HTR-8/SVneo (cell line): ENCODE measurements around the gene HARBI1.
"Not testable (repeated sequence)": the region's sequence is repeated elsewhere in the genome, so short reads cannot be mapped to it uniquely, and the experiment has no call there.

ENCODE experiments used
- DNase-seq: peaks from one replicate; pipeline ENCODE4 v3.0.0; 2011; ENCODE audit warnings: low spot score, mixed read lengths; ENCODE audit not compliant: insufficient read length
- FAIRE-seq: peaks from 2 replicates; lab custom pipeline; 2011; peaks lifted over from hg19 to GRCh38; lab: Jason Lieb, UNC

HARBI1 gene

GRCh38 chr11:46599340-46600193 is 17.5 kb downstream of the HARBI1 start:
- no peak for FAIRE-seq
- DNase-seq = no peak

GRCh38 chr11:46597609-46598219 is 19.3 kb downstream of the HARBI1 start:
- DNase-seq = no peak
- no peak for FAIRE-seq

- DNase-seq (no peak), FAIRE-seq (no peak)
Measured at GRCh38 chr11:46597155-46597554, 19.9 kb downstream of the HARBI1 start.

DNA sequence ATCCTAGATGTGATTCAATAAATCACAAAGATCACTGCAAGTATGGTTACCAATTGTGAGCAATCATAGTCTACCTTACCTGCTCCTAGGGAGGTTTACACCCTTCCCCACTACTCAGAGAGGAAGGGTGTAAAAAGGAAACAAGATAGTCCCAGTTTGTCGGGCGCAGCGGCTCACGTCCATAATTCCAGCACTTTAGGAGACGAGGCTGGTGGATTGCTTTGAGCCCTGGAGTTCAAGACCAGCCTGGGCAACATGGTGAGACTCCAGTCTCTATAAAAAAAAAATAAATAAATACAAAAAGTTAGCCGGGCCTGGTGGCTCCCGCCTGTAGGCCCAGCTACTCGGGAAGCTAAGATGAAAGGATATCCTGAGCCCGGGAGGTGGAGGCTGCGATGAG is 22.2 kb downstream of the HARBI1 start:
- DNase-seq = no peak
- FAIRE-seq = no peak

DNA sequence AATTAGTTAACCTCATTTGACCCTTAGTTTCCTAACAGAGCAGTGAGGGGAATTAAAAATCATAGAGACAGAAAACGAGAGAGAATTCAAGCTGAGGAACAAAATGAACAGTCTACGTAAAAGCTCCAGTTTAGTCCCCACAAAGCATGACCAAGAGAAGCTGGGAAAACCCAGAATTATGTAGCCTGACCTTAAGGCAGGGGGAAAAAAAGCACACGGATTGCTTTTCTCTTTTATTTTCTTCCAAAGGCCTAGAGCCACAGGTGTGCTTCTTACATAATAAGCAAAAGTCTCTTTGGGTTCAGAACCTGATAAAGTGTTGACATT is 22.7 kb downstream of the HARBI1 start:
- FAIRE-seq = no peak
- no peak for DNase-seq

- FAIRE-seq = no peak
- DNase-seq = peak; percentile 80
Measured at GRCh38 chr11:46593550-46594373, 23.3 kb downstream of the HARBI1 start, which contains the start of gene AMBRA1. TSS of gene AMBRA1 (minus strand) at chr11:46594023. CDS start at chr11:46548380, 45,643 bp downstream.

- DNase-seq = no peak
- FAIRE-seq = no peak
Measured at GRCh38 chr11:46590740-46591605, 26.1 kb downstream of the HARBI1 start.

DNA sequence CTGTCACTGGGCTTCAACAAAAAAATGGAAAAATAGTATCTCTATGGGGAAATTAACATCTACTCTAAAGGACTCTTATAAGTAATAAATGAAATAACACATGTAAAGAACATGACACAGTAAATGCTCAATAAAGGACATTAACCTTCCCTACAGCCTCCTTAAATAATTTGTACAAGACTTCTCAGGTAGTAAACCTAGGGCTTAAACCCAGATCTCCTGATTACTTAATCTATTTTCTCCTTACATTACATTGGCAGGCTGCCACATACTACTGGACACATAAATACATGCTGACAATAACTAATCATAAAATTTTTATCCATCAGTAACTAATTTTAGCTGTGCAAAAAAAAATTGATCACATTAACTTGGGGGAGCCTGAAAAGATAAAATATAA is 28.1 kb downstream of the HARBI1 start:
- FAIRE-seq (no peak), DNase-seq (no peak)

- no peak for DNase-seq
- FAIRE-seq = no peak
Measured at GRCh38 chr11:46588131-46588530, 28.9 kb downstream of the HARBI1 start.

DNA sequence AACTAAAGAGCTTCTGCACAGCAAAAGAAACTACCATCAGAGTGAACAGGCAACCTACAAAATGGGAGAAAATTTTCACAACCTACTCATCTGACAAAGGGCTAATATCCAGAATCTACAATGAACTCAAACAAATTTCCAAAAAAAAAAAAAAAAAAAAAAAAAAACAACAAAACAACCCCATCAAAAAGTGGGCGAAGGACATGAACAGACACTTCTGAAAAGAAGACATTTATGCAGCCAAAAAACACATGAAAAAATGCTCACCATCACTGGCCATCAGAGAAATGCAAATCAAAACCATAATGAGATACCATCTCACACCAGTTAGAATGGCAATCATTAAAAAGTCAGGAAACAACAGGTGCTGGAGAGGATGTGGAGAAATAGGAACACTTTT is 33.5 kb downstream of the HARBI1 start:
- DNase-seq, FAIRE-seq: not testable (repeated sequence)

GRCh38 chr11:46582588-46582987 is 34.4 kb downstream of the HARBI1 start:
- no peak for FAIRE-seq
- no peak for DNase-seq

DNA sequence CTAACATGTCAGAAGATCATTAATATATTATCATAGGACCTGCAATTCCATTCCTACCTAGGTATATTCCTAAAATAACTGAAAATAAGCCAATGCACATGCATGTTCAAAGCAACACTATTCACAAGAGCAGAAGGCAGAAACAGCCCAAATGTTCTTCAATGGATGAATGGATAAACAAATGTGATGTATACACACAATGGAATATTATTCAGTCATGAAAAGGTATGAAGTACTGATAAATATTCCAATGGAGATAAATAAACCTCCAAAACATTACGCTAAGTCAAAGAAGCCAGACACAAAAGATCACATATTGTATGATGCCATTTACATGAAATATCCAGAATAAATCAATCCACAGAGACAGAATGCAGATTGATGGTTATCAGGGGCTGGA is 40.0 kb downstream of the HARBI1 start:
- DNase-seq (no peak), FAIRE-seq (no peak)

DNA sequence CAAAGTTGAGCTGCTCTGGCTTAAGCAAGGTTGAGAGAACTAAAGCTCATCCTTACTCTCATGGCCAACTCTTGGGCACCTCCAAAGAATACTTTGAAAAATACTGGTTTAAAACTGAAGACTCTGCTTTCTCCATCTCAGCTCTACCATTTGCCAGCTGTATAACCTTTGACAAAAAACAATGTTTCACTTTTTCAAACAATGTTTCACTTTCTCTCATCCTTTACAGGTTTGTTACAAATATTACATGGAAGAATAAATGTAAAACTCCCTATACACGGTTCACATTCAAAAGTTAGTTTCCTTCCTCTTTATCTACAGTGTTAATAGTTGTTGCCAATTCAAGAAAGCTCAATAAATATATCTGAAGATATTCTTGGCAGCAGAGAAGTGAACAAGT is 42.4 kb downstream of the HARBI1 start:
- no peak for FAIRE-seq

DNA sequence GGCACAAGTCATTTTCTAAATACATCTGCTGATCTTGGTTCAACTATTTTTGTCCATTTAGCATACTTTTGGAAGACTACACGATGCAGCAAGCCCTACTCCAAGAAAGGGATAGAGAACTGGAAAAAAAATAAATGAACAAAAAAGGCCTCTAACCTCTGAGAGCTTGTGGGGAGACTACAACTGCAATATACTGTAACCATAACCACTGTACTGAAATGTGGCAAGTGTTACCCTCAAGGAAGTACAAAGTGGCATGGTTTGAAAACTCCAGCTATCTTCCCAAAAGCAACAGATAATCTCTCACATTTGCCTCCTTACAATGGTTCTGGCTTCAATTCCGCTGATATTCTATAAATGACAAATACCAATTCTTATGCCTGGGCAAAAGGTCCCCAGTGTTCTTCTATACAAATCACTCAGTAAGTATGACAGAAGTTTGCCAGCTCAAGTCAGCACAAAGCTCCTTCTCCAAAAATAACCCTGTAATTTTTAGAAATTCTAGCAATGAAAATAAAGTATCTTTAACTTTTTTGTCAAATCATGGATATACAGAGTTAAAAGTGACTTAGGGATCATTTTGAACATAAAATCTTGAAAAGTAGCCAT is 46.1 kb downstream of the HARBI1 start:
- FAIRE-seq (no peak), DNase-seq (no peak)

More for the DNA sequence above, 42.4 kb downstream of the HARBI1 start:
- DNase-seq = no peak

DNA sequence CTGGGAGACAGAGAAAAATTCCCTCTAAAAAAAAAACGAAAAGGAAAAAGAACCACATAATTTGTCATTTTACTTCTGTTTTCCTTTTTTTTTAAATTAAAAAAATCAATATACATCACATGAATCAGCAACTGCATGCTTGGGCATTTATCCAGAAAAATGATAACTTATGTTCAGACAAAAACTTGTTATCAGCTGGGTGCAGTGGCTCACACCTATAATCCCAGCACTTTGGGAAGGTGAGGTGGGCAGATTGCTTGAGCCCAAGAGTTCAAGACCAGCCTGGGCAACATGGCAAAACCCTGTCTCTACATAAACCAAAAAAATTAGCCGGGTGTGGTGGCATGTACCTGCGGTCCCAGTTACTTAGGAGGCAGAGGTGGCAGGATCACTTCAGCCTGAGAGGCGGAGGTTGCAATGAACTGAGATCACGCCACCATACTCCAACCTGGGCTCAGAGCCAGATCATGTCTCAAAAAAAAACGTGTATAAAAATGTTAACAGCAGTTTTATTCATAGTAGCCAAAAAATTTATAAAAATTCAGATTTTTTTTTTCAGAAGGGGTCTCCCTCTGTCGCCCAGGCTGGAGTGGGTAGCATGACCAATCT is 51.7 kb downstream of the HARBI1 start:
- FAIRE-seq (no peak), DNase-seq (no peak)

GRCh38 chr11:46564459-46564858 is 52.6 kb downstream of the HARBI1 start:
- FAIRE-seq (no peak), DNase-seq (no peak)

GRCh38 chr11:46562527-46562926 is 54.5 kb downstream of the HARBI1 start:
- FAIRE-seq (no peak), DNase-seq (no peak)

DNA sequence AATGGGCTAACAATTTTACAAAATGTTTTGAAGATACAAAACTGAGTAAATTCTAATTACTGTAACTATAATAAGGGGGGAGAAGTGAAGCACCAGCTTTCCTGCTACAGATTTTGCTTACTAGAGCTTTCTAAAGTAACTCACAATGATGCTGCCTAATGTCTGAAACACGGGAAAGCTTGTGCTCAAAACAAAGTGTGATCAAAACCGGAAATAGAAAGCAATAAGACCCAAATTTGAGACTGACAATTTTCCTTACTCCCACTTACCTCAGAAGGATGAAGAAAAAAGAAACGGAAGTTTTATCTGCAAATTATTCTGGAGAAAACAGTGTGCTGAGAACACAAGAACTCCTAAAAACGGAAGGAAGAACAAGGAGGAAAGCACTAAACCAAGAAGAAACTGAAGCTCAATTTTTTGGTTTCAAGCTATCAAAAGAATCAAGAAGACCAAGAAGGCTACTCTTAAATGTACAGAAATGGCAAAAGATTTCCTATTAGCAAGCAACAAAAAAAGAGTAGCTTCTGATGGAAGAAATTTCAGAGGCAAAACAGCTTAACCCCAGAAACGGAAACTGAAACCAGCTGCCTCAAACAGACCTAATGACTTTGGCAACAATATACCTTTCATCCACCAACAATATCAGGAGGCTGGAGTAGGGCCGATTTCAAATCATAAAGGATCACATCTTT is 56.6 kb downstream of the HARBI1 start:
- FAIRE-seq = no peak
- no peak for DNase-seq

DNA sequence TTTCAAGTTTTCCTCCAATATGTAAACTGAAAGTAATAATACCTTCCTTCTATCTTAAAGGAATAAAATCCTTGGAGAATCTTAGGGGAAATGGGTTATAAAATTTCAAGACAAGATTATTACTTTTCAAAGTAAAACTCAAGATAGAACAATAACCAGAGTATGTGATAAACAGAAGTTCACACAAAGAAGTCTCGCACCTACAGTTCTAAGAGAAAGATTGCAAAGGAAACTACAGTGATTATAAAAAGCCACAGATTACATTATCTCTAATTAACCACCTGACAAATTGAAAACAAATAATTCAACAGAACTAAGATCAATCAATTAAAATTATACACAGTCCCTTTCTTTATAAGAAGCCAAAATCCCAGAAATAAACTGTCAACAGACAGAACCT is 57.2 kb downstream of the HARBI1 start:
- FAIRE-seq = no peak
- no peak for DNase-seq
